Measurements from ENCODE around the gene SP6.

DNA sequence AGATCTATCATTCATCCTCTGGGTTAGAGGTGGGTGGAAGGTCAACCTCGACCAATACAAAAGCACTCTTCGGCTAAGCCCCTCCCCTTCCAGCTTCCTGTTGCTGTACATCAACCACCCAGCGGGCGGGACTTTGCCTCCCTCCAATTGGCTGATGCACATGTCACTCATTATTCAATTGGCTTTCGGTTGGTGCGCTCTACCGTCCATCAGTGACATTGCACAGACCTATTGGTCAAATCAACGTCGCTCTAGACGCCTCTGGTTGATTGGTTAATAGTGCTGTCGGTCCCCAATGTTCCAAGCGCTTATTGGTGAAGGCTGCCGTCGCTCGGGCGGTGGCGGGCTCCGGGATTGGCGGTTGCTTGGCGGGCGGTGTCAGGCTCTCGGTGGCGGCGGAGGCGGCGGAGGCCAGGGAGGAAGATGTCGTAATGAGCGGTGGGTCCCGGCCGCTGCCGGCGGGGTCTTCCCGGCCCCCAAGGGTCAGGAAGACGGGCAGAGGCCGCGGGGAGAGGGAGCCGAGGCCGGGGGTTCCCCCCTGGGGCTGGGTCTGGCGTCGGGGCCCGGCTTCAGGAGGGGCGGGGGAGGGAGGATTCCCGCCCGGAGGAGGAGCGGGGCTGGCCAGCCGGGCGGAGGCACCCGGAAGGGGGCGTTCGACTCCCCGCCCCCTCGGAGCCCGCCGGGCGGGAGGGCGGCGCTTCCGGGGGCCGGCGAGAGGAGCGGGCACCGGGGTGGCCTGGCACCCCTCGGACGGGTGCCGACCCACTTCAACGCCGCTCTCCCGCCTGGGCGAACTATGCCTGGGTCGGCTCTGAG, 45.1 kb upstream of the SP6 start, which contains the start of gene SP2:
- TF ChIP-seq, protein P1, sequence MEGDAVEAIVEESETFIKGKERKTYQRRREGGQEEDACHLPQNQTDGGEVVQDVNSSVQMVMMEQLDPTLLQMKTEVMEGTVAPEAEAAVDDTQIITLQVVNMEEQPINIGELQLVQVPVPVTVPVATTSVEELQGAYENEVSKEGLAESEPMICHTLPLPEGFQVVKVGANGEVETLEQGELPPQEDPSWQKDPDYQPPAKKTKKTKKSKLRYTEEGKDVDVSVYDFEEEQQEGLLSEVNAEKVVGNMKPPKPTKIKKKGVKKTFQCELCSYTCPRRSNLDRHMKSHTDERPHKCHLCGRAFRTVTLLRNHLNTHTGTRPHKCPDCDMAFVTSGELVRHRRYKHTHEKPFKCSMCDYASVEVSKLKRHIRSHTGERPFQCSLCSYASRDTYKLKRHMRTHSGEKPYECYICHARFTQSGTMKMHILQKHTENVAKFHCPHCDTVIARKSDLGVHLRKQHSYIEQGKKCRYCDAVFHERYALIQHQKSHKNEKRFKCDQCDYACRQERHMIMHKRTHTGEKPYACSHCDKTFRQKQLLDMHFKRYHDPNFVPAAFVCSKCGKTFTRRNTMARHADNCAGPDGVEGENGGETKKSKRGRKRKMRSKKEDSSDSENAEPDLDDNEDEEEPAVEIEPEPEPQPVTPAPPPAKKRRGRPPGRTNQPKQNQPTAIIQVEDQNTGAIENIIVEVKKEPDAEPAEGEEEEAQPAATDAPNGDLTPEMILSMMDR (IDR thresholded peaks at IDR 0.05): no peak
- TF ChIP-seq ZFX (IDR thresholded peaks at IDR 0.05; ENCODE audit: borderline replicate concordance): no peak
